GM12878 (cell line): ENCODE results near the gene KIRREL1.

ENCODE experiments used
- MYC ChIP-seq: IDR thresholded peaks from 2 replicates; pipeline ENCODE4 v1.6.1; 2011; ENCODE audit warnings: mild to moderate bottlenecking, low read length, moderate library complexity, inconsistent platforms; ENCODE audit not compliant: insufficient read depth, insufficient replicate concordance, insufficient read length, severe bottlenecking
- SIN3A ChIP-seq: IDR thresholded peaks from 2 replicates; pipeline ENCODE4 v1.6.1; 2012; ENCODE audit warnings: low read depth, low read length, improper control_type of control experiment

GRCh38 chr1:158046715-158047510 is 53.5 kb downstream of the KIRREL1 start:
- TF ChIP-seq SIN3A (no peak), MYC (no peak)
